ENCODE data around the gene ZBED6.
"Not testable (repeated sequence)": the region's sequence is repeated elsewhere in the genome, so short reads cannot be mapped to it uniquely, and the experiment has no call there.

Gene ZBED6

DNA sequence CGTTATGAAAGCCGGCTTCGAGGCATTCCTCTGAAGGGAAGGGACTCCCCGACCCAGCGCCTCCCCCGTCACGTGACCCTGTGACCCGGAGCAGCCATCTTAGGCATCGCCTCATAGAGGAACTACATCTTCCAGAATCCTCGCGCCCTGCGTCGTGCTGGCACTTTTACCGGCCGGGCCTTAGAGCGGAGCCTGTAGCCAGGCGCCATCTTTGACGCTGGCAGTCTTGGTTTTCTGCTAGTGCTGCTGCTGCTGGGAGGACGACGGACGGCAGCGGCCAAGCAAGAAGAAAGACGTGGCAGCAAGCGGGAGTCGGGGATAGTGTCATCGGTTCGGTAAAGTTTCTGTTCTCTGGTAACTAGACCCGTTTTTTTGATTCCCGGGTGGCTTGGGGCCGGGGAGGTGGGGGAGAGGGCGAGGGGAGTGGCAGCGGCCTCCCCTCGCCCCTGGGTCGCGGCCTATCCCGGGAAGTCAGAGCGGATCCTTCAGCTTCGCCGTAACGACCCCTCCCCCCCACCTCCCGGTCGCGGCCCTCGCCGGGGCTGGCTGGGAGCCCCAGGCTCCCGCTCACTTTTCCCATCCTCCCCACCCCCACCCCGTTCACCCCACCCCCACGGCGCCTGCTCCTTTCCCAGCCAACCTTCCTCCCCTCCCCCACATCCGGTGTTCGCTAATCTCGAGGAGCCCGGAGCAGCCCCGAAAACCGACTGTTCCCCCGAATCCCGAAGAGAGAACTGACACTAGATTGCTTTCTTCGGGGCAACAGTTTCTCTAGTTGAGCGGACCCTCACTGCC, at the start of gene ZBED6, which contains the start of gene ZC3H11A:
Gene ZBED6, plus strand, starts transcription at position 183 of the 795 bp plus-strand sequence. CDS start 1,900 bp downstream, outside the sequence.
Gene ZC3H11A, plus strand, starts transcription at position 183 of the 795 bp plus-strand sequence. CDS start 21,448 bp downstream, outside the sequence.
- peak; percentile 95 to 99 for DNase-seq (ENCODE audit: extremely low read depth in 1 of 2, low read depth in 1 of 2)

GRCh38 chr1:203746281-203746680, 49.1 kb upstream of the ZBED6 start:
- no peak for DNase-seq (ENCODE audit: extremely low read depth in 1 of 2, low read depth in 1 of 2)

DNA sequence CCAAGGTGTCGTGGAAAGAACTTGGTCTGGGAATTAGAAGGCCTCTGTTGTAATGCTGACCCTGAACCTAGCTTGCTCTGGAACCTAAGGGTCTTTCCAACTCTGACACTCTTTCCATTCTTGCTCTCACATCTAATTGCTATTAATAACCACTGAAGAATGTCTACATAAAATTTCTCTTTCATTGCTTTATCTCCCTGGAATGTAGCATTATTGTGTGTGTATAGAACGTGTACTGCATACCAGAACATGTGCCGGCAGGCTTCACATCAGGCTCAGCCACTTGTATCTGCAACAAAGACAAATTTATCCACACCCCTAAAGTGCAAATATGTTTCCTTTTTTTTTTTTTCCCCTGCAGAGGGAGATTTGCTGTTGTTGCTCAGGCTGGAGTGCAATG, 44.4 kb upstream of the ZBED6 start:
- no peak for DNase-seq (ENCODE audit: extremely low read depth in 1 of 2, low read depth in 1 of 2)

DNA sequence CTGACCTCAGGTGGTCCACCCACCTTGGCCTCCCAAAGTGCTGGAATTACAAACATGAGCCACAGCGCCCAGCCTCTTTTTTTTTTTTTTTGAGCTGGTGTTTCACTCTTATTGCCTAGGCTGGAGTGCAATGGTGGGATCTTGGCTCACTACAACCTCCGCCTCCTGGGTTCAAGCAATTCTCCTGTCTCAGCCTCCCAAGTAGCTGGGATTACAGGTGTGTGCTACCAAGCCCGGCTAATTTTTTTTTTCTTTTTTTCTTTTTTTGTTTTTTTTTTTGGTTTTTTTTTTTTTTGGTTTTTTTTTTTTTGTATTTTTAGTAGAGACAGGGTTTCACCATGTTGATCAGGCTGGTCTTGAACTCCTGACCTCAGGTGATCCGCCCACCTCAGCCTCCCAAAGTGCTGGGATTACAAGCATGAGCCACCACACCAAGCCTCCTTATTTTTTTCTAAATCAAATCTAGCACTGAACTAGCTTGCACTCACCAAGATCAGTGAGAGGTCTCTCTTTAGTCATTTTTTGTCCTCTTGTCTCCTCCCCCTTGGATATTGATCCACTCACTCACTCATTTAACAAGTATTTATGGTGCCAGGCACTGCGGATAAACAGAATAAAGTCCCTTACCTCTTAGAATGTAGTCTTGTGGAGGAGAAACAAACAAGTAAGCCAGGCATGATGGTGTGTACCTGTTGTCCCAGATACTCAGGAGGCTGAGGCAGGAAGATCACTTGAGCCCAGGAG, 43.6 kb upstream of the ZBED6 start:
- not testable (repeated sequence) for DNase-seq (ENCODE audit: extremely low read depth in 1 of 2, low read depth in 1 of 2)

GRCh38 chr1:203754455-203754864, 41.0 kb upstream of the ZBED6 start:
- no peak for DNase-seq (ENCODE audit: extremely low read depth in 1 of 2, low read depth in 1 of 2)

DNA sequence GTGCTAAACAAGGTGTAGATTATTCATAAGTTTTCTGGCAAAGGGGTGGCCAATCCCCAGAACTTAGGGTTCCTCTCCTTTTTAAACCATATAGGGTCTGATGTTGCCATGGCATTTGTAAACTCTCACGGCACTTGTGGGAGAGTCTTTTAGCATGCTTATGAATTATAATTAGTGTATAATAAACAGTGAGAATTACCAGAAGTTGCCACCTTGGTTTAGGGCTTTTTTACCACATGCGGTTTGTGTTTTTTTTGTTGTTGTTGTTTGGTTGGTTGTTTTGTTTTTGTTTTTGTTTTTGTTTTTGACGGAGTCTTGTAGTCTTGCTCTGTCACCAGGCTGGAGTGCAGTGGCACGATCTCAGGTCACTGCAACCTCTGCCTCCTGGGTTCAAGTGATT, 39.4 kb upstream of the ZBED6 start:
- no peak for DNase-seq (ENCODE audit: extremely low read depth in 1 of 2, low read depth in 1 of 2)

- not testable (repeated sequence) for DNase-seq (ENCODE audit: extremely low read depth in 1 of 2, low read depth in 1 of 2)
Observed at GRCh38 chr1:203758749-203759148, 36.7 kb upstream of the ZBED6 start.

- no peak for DNase-seq (ENCODE audit: extremely low read depth in 1 of 2, low read depth in 1 of 2)
Observed at GRCh38 chr1:203760506-203760905, 34.9 kb upstream of the ZBED6 start.

- DNase-seq (ENCODE audit: extremely low read depth in 1 of 2, low read depth in 1 of 2), result not testable (repeated sequence)
Observed at GRCh38 chr1:203761958-203762357, 33.5 kb upstream of the ZBED6 start.

GRCh38 chr1:203763505-203763904, 31.9 kb upstream of the ZBED6 start:
- no peak for DNase-seq (ENCODE audit: extremely low read depth in 1 of 2, low read depth in 1 of 2)

GRCh38 chr1:203764105-203765028, 31.1 kb upstream of the ZBED6 start:
- no peak for DNase-seq (ENCODE audit: extremely low read depth in 1 of 2, low read depth in 1 of 2)

- peak; percentile 57 to 79 for DNase-seq (ENCODE audit: extremely low read depth in 1 of 2, low read depth in 1 of 2)
Observed at GRCh38 chr1:203765029-203765837, 30.2 kb upstream of the ZBED6 start, which contains the start of gene LAX1. TSS of gene LAX1 (plus strand) at chr1:203765183. CDS start at chr1:203765566, 383 bp downstream.

GRCh38 chr1:203768256-203768655, 27.2 kb upstream of the ZBED6 start:
- DNase-seq (ENCODE audit: extremely low read depth in 1 of 2, low read depth in 1 of 2), result no peak

GRCh38 chr1:203769505-203770343, 25.7 kb upstream of the ZBED6 start:
- no peak for DNase-seq (ENCODE audit: extremely low read depth in 1 of 2, low read depth in 1 of 2)

GRCh38 chr1:203771901-203772301, 23.5 kb upstream of the ZBED6 start:
- no peak for DNase-seq (ENCODE audit: extremely low read depth in 1 of 2, low read depth in 1 of 2)

DNA sequence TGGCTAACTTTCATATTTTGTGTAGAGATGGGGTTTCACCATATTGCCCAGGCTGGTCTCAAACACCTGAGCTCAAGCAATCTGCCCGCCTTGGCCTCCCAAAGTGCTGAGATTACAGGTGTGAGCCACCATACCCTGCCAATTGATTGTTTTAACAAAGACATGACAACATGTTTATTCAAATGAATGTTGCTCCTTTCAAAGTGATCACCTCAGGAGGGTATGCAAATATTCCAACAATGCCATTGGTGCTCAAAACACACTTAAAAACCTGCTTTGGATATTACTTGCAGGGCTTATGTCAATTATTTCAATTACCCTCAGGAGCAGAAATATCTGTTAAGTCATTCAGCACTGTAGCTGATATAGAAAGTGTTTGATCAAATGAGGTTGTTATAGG, 22.6 kb upstream of the ZBED6 start:
- DNase-seq (ENCODE audit: extremely low read depth in 1 of 2, low read depth in 1 of 2), result no peak

GRCh38 chr1:203776636-203777035, 18.8 kb upstream of the ZBED6 start:
- no peak for DNase-seq (ENCODE audit: extremely low read depth in 1 of 2, low read depth in 1 of 2)

DNA sequence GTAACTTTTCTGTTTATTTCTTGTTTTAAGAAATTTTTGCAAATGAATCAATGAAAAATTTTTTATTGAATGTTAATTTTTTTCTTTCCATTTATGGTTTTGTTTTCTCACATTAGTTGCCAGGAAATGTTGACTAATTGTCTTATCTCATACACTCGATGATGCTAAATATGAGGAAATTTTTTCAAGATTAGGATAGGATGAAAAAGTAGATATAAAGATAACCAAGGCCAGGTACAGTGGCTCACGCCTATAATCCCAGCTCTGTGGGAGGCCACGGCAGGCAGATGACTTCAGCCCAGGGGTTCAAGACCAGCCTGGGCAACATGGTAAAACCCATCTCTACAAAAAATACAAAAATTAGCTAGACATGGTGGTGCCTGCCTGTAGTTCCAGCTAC, 17.8 kb upstream of the ZBED6 start:
- no peak for DNase-seq (ENCODE audit: extremely low read depth in 1 of 2, low read depth in 1 of 2)

DNA sequence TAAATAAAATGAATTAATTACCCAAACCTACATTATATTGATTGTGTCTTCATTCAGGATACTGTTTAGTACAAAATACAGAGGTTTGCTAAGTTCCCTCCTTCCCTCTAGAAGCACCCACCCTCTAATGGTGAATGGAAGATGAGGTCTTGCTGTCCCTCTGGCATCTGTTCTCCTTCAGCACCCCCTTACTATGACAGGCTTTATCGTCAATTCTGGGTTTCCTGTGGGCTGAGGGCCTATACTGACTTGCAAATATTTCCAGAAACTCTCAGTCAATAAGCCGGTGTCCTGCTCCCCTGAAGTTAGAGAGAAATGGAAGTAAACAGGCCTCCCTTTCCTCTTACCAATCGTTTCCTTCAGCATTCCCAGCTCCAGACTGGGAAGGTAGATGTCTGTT, 17.3 kb upstream of the ZBED6 start:
- no peak for DNase-seq (ENCODE audit: extremely low read depth in 1 of 2, low read depth in 1 of 2)
